Amygdala (tissue), 56 donors: ENCODE results near the gene SMIM20.

Source experiments
- DNase-seq, 56 donors: peaks; one replicate each; lab custom pipeline; 2025; lab: John Stamatoyannopoulos, UW

The SMIM20 gene

DNA sequence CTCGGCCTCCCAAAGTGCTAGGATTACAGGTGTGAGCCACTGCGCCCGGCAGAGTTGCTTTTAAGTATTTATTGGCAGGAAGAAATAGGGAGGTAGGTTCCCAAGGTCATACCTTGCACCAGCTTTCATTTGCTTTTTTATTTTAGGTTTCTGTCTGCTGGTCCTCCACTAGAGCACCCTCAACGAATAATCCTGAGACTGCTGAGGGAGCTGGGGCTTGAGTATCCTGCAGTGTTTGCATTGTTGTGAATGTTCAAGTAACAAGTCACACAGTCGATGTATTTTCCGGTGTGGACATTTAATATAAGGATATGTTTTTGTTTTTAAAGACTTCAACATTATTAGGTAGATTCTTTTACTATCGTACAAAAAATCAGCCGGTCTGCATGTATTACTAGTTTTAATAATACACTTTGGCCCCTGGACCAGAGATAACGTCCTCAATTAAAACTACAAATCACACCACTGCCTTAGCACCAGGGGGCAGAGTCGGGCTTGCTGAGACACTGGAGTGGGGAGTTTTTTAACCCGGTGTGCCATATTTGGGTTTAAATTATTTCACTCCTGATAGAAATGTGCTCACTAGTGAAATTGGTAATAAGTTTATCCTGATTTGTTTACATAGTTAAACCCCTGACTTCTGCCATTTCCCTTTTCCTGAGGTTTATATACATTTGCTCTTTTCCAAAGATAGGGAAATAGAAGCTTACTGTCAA lies 11.6 kb downstream of the SMIM20 start:
- DNase-seq = peak in 22 of 56 donors; percentile 5 to 62 (median 27)

DNA sequence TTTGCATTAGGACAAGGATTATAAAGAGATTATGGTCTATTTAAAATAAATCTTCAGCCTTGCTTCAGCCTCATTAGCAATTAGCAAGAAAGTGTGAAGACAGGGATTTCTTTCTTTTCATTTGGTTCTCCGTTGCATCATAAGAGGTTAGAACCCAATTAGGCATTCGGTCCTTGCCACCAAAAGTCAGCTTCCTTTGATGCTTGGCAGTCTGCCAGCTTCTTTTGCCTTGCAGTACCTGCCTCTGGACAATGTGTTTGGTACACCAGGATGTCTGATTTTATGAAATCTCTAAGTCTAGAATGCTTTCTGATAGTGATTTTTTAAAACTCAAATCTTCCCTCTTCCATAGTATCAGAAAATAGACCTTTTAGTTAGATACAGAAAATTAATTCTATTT lies 12.4 kb downstream of the SMIM20 start:
- peak in 8 of 56 donors; percentile 3 to 25 (median 14) for DNase-seq

DNA sequence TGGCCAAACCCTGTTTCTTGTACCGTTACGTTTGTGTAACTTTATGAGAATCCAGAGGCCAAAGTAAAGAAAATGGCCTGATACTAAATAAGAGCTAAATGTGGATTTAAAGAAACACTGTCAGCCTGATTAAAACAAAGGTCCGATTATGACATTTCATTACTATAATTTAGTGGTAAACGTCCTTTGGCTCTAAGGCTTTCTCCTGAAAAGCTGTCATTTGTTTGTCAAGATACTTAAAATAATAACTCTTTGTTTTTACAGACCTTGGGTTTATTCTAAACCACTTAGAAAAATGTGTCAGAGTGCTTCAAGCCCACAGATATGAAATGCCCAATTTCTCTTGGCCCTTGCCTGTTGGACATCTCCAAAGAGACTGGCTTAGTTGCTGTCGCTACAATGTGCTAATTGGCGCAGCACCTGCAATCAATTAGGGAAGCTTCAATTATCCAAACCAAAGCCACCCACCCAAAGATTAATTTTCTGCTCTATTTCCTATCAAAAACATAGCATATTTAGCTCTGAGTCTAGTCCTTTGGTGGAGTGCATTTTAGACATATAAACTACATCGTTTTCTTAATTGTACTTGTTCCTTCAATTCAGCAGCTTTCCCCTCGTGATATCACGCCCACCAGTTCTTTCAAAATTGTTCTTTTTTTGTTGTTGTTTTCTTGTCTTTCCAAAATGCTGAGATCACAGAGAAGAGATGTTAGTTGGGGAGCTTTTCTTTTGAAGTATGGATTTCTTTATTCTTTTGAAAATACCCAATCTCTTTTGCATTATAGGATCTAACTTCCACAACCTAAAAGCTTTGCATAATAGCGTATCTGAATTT lies 13.6 kb downstream of the SMIM20 start:
- peak in 1 of 56 donors; percentile 8 for DNase-seq

DNA sequence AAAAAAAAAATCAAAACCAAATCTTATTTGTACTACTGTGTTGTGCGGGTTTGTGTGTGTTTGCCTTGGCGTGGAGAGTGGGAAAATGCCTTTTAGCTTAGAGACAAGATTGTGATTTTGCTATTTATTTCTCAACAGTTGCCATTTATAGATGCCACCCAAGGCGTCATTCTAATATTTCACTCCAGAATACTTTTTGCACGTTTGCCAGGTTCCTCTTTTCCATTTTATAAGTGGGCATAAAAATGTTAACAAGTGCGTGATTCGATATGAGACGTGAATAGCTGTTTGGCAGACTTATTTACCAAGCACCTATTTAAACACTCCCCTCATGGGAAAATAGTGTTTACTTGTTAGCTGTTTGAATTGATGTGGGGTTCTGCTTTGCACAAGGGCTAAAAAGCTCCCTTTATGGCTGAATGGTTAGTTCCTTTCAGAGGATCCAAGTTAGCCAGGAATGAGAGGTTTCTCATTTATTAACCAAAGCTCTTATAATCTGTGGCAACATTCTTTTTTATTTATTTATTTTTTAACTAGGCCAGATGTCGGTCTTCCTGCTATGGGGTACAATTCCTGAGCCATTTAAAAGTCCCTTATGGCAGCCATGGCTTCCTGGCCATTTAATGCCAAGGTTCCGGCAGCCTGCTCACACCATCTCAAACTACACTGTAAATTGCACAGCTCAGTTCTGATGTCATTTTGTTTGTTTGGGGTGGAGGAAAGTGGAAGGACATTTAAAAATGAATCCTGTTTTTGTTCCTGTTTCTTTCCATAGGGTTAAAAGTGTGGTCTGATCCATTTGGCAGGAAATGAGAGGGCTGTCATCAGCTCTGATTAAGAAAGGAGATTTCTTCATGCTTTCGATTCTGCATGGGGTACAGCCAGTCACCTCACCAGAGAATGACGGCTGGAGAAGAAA lies 14.6 kb downstream of the SMIM20 start:
- DNase-seq = no peak

DNA sequence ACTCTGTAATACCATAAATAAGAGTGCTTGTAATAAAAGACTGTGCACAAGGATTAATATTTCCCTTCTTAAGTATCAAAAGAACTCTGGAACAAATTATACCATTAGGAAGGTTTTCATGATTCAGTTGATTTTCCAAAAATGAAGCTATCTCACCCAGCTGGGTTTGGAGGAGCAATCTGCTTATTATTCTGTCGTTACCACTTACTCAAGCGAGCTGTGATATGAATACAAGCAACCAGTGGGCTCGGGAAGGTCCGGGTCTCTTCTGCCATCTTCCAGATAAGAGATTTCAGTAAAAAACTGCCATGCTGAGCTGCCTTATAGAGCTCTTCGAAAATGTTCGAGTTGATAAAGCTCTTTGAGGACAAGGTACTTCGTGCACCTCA lies 15.3 kb downstream of the SMIM20 start:
- no peak for DNase-seq

DNA sequence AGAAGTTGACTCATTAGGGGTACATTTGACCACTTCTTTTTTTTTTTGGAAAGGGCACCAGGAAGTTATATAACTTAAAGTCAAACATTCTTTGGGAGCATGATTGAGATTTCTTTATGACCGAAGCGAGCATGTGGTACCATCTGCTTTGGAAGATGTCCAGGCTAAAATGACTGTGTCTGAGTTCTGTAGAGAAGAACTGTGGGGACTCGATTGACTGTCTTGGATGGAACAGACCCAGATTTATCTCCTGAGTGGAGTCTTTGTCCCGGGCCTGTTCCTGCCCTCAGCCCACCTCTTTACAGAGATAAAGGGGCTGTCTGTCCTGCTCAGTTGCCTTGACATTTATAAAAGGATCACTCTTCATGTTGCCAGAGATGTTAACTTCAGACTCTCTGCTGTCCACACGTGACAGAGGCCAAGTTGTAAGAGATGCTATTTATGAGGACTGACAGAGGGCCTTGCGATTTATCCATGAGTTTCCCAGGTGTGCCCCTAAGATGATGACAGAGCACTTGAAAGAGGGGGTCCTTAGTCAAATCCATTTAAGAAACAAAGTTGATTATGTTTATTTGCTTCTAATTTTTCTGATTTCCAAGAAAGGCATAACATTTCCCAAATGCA lies 16.8 kb downstream of the SMIM20 start:
- DNase-seq = no peak

DNA sequence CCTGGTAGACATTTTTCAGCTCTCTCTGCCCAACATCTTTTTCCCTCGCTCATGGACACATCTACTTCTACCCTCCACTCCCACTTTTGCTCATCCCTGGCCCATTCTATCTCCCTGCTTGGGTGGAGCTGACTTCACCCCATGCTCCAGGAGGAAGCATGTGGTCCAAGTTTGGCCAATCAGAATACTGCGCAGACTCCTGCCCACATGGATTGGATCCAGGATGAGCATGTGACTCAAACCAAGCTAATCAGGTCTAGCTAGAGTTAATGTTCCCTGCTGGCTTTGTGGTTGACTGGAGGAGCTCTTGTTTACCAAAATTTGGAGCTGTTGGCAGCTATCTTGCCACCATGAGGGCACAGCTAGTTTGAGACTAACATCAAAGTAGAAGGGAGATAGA lies 22.7 kb downstream of the SMIM20 start:
- DNase-seq = no peak

DNA sequence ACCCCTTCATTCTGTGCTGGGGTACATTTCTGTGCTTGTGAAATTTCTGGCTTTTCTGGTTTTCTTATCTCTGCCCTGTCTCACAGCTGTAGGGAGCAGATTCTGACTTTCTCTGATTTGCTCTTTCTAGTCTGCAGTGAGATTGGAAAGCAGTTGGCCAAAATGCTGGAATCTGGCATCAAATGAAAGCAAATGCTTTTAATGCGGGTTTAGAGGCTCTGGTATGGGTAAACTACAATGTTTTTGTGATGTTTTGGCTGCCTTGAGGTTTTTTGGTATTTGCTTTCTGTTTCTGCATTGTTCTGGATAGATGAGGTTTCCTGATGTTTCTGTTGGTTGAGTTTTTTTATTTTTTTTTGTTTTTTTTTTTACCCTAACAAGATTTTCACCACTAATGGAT lies 23.8 kb downstream of the SMIM20 start:
- no peak for DNase-seq

DNA sequence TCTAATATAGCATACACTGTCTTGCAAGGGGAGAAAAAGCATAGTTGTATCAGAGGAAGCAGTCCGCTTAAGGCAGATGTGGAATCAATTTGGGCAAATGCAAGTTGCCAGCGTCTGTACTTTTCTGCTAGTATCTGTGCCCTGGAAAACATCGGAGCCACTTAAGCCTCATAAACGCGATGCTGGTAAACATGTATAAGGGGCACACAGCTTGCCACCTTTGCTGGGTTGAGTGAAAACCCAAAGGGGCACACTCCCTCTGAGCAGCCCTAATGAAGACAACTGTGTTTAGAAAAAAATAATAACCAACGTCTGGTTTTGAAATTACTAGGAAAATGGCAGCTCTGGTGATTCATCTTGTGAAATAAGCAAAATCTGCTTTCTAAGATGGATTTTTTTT lies 24.3 kb downstream of the SMIM20 start:
- no peak for DNase-seq

DNA sequence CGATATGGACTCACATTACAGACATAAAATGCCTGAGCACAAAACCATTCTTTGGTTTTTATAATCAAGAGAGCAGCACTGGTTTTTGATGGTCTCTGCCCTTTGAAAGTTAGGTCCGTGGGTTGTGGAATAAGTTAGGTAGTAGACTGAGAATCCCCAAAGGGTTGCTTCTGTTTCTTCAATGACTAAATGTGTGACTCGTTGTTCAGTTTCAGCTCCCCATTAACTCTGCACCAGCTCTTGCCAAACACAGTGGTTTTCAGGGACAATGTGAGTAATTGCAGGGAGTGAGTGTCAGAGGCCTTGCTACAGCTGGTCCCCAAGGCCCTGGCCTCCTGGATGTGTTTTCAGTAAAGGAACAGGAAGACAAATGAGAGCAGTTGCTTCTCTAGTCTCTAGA lies 24.8 kb downstream of the SMIM20 start:
- DNase-seq = no peak

DNA sequence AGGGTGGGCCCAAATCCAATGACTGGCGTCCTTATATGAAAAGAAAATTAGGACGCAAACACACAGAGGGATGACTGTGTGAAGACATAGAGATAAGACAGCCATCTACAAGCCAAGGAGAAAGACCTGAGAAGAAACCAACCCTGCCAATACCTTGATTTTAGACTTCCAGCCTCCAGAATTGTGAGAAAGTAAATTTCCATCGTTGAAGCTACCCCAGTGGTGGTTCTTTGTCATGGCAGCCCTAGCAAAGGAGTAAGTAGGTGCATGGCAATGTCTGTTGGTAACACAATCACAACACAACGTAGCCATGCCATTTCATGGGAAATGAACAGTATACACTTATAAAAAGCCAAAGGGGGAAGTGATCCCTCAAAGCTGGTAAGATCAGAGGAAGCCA lies 25.3 kb downstream of the SMIM20 start:
- no peak for DNase-seq

DNA sequence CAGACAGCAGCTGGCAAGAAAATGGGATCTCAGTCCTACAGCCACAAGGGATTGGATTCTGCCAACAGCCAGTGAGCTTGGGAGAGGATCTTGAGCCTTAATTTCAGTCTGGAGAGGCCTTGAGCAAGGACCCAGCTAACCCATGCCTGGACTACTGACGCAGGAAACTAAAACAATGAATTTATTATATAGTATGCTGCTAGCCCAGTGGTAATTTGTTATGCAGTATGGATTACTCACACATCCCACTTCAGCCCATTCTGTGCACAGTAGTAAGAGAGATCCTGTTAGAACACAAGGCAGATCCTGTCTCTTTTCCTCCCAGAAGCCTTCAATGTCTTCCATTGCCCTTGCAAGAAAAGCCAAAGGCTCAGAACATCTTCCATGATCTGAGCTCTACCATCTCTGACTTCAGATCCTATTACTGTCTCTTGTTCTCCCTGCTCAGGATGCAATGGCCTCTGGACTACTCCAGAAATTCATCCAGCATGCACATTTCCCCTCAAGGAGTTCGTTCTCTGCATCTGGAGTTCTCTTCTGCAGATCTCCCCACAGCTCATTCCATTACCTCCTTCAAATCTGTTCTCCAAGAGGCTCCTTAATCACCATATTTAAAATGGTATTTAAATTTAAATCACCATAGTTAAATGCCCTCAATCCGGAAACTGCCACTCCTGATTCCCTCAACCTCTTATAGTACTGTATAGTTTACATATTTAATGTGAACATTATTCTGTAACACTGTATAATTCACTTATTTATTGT lies 27.6 kb downstream of the SMIM20 start:
- DNase-seq = no peak

DNA sequence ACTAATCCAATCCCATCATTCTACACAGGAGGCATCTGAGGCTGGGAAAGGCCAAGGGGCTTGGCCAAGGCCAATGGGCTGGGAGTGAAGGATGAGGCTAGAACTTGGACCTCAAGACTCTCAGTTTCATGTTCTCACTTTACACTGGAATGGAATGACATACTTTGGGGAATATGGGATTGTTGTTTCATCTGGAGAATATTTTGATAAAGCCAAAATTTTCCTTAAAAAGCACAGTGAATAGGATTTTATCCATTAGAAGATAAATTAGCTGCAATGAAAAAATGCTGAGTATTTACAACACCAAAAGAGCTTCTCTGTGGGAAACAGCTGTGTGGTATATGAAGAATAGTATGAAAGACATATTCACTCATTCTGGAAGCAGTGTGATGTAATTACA lies 29.3 kb downstream of the SMIM20 start:
- DNase-seq = no peak

DNA sequence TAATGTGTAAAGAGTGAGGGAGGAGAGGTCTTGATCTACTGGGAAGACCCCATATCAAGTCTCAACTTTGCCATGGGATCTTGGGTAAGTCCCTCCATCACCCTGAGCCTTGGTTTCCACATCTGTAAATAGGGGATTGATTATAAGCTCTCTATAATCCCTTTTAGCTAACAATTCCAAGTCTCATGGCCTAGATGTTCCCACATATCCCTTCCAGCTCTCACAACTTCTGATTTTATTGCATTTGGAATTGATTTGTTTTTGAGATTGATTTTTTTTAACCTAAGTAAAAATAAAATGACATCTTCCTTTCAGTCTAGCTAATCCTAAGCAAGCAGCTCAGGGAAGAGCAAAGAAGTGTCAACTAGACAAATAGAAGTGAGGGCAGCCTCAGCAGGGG lies 29.8 kb downstream of the SMIM20 start:
- DNase-seq = no peak

DNA sequence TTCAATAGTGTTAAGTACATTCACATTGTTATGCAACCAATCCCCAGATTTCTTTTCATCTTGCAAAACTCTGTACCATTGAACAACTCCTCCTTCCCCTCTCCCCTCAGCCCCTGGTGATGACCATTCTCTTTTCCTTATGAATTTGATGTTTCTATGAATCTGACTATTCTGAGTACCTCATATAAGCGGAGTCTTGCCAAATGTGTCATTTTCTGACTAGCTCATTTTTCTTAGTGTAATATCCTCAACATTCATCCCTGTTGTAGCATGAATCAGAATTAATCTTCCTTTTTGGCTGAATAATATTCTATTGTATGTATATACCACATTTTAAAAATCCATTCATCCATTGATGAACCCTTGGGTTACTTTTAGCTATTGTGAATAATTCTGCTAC lies 34.0 kb downstream of the SMIM20 start:
- no peak for DNase-seq

DNA sequence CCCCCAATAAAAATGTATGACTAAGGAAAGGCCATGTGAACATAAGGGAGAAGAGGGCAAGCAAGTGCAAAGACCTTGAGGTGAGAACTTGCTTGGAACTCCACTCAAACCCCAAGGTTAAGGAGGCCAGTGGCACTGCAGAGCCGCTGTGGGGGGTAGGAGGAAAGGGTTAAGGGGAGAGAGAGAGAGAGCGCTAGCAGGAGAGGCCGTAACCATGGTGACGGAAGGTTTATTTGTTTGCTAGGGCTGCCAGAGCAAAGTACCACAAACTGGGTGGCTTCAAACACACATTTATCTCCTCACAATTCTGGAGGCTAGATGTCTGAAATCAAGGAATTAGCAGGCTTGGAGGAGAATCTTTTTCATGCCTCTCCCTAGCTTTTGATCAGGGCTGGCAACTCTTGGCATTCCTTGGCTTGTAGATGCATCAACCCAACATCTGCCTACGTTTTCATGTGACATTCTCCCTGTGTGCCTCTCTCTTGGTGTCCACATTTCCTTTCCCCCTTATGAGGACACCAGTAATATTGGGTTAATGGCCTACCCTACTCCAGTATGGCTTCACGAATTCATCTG lies 35.2 kb downstream of the SMIM20 start:
- no peak for DNase-seq

DNA sequence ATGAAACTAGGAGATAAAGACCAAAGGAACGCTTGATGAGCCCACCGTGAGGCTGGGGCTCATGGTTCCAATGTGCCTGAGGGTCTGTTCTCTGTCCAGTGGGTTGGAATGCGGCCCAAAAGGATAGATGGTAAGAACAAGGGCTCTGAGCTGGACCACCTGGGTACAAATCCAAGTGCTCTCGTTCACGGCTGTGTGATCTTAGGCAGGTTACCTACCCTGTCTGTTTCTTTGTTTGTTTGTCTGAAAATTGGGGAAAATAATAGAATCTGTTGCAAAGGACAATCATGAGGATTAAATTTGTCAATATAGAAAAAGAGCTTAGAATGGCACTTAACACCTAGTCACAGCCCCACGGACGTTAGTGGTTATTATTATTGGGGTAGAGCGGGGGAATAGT lies 36.0 kb downstream of the SMIM20 start:
- DNase-seq = no peak

DNA sequence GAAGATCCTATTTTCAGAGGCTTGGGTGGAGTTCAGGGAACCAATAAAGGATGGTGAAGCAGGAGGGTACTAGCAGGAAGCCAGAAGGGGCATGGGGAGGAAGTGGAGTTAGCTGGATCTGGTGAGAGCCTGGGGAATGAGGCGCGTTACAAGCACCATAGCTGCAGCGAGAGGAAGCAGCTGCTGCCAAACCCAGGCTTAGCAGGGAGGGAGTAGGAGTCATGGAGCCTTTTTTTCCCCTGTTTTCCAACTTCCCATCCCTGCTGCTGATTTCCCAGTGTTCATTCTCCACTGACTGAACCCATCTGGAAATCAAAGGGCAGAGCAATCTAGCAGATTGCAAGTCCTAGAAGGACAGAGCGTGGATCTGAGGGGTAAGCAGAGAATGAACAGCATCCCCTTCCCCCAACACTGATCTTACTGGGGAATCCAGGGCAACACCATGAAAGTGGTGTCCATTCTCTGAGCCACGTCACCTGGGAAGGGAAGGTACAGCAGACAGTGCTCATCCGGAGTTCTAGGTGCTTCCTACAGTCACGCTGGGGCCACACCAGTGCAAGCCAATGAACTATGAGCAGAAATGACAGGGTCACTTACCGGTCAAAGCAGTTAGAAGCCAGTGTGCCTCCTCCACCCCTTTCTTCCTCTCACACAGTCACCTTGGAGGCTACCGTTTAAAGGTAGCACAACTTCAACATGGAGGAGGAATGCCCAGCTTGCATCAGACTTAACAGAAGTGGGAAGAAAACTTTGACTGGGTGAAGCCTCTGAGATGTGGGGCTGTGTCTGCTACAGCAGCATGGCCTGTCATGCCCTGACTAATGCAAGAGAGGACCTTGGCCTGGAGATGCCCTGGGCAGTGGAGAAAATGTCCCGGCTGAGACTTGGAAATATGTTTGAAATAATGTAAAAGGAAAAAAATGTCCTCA lies 36.7 kb downstream of the SMIM20 start:
- peak in 3 of 56 donors; percentile 4 to 8 (median 7) for DNase-seq
